Measurements from ENCODE around the gene DNAJC12. TPM values are rescaled to one million over a fixed set of nuclear protein-coding genes. Genes with fewer than 3 reads are reported as not detected.

DNAJC12 gene
- total RNA-seq, 1 experiment from 2014 or later = 4.3 TPM

DNA sequence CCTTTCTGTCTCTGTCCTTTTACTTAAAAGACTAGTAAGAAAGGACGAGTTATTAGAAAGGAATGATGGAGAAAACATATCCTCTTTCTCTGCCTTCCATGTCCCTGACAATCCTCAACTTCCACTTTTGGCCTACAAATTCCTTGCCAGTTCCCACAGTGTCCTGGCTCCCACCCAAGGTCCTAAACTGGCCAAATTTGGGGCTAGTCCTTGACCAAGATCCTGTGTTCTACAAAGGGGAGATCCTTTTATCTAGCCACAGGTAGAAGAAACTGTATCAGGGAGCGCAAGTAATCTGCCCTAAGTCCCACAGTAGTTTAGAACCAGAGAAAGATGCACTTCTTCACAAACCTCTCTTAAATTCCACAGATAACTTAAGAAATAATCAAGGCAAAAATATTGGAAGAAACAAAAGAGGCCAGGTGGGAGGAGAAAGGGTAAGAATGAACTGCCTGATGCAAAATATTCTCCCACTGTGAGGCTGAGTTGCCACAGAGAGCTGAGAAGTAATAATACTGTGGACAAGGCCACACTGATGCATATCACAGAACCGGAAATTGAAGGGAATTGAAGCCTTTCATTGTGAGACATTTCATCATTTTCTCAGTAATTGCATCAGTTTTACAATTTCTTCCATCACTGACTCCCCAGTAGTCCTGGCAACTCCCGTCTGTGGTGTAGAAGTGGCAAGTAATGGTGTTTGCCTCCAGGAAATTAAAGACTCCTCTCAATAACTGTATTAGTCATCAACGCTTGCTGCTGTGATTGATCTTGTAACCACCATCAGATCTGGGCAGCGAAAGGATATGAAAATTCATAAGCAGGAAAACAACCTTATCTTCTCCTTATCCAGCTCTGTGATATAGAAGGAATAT, 47.2 kb downstream of the DNAJC12 start (continued):
- TF ChIP-seq, protein P1, sequence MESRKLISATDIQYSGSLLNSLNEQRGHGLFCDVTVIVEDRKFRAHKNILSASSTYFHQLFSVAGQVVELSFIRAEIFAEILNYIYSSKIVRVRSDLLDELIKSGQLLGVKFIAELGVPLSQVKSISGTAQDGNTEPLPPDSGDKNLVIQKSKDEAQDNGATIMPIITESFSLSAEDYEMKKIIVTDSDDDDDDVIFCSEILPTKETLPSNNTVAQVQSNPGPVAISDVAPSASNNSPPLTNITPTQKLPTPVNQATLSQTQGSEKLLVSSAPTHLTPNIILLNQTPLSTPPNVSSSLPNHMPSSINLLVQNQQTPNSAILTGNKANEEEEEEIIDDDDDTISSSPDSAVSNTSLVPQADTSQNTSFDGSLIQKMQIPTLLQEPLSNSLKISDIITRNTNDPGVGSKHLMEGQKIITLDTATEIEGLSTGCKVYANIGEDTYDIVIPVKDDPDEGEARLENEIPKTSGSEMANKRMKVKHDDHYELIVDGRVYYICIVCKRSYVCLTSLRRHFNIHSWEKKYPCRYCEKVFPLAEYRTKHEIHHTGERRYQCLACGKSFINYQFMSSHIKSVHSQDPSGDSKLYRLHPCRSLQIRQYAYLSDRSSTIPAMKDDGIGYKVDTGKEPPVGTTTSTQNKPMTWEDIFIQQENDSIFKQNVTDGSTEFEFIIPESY (IDR thresholded peaks at IDR 0.05; ENCODE audit: extremely low read depth, insufficient replicate concordance, low read length) = no peak
- TF ChIP-seq SIN3A (IDR thresholded peaks at IDR 0.05; ENCODE audit: low read depth) = no peak

GRCh38 chr10:67789769-67790168, 48.2 kb downstream of the DNAJC12 start:
- H3K4me2 ChIP-seq (ENCODE audit: low read length) = no peak overlapping the region

More at GRCh38 chr10:67789769-67790168, 48.2 kb downstream of the DNAJC12 start:
- no TSS peak for BruUV-seq (replicated peaks)
- no peak overlapping the region for H3K4me3 ChIP-seq (replicated peaks in 1 of 2; ENCODE audit: low read depth in 1 of 2, low read length in 2 of 2)
- H2AFZ ChIP-seq (ENCODE audit: low read depth, low read length, poor library complexity, severe bottlenecking) = no peak overlapping the region
- H3K9ac ChIP-seq (ENCODE audit: low read length) = no peak overlapping the region
- RAD21 ChIA-PET (ENCODE audit: low non-redundant PET in 1 of 2, low total read pairs in 2 of 2, uncharacterized antibody in 2 of 2, unreplicated experiment in 2 of 2) = interaction anchor here in 1 of 2 experiments (1.3 kb wide), 1 partner anchor 420 kb away, joined by 5 read pairs; no protein-coding TSS in a partner anchor
- H4K20me1 ChIP-seq (ENCODE audit: insufficient read depth) = no peaks in the 10 kb centered on the region
- peaks cover 0 to 7% of the 10 kb centered on the region in 2 experiments; a peak in 1 of 4 replicates for H3K4me1 ChIP-seq (ENCODE audit: control insufficient read depth in 1 of 2, insufficient read depth in 2 of 2, low read length in 2 of 2)
- no peaks in the 10 kb centered on the region for H3K36me3 ChIP-seq (ENCODE audit: control insufficient read depth in 1 of 2, insufficient read depth in 2 of 2, low read length in 2 of 2)
- intact Hi-C loops (cut with micrococcal nuclease) = loop anchor here (5.0 kb wide), 1 partner anchor 368 kb away; no protein-coding TSS in a partner anchor
- H3K27me3 ChIP-seq (ENCODE audit: insufficient read depth, low read length) = no peaks in the 10 kb centered on the region
- POLR2A ChIA-PET = no interaction called here
- no peaks in the 10 kb centered on the region for H3K9me3 ChIP-seq (ENCODE audit: control insufficient read depth in 1 of 2, insufficient read depth in 1 of 2, low read depth in 1 of 2, low read length in 2 of 2)
- no peaks in the 10 kb centered on the region for H3K79me2 ChIP-seq (ENCODE audit: insufficient read depth, low read length)
- TF ChIP-seq RAD21 (IDR thresholded peaks at IDR 0.05; ENCODE audit: low read depth) = no peak
- no peak for TF ChIP-seq ZFX (IDR thresholded peaks at IDR 0.05)
- TF ChIP-seq CEBPB (IDR thresholded peaks at IDR 0.05; ENCODE audit: low read depth) = no peak
- no peak for ATAC-seq
- CTCF ChIA-PET = interaction anchor here (2.1 to 2.7 kb wide), 2 partner anchors 10 to 92 kb away, joined by 13 to 26 read pairs; no protein-coding TSS in a partner anchor
- H3K9me2 ChIP-seq (ENCODE audit: insufficient read depth) = no peaks in the 10 kb centered on the region
- no peak for DNase-seq (ENCODE audit: low read depth, low spot score)
- H3K27ac ChIP-seq (ENCODE audit: low read depth, low read length) = no peak overlapping the region

All from HCT116 (cell line).